K562 (cell line): ENCODE data around the gene MMRN1. TPM values are rescaled to one million over a fixed set of nuclear protein-coding genes. Genes with fewer than 3 reads are reported as not detected.

ENCODE experiments used
- CREM ChIP-seq: IDR thresholded peaks from 2 replicates; pipeline ENCODE4 v1.6.1; 2014; ENCODE audit warnings: antibody characterized with exemption, low read depth
- CTCF ChIP-seq, 3 experiments: IDR thresholded peaks in 2 of 3; conservative IDR thresholded peaks in 1 of 3; 2 replicates each; pipeline ENCODE4 v1.5.1; 2011 to 2012; ENCODE audit warnings: low read length in 3 of 3, mild to moderate bottlenecking in 3 of 3, control low read depth in 2 of 3, improper control_type of control experiment in 1 of 3, inconsistent platforms in 1 of 3, low read depth in 1 of 3, mixed read lengths in 1 of 3, moderate library complexity in 1 of 3; ENCODE audit not compliant: insufficient read depth in 2 of 3
- ETV1 ChIP-seq: fragments of 450-650 bp; conservative IDR thresholded peaks from 2 replicates; pipeline ENCODE4 v1.6.1; 2016; ENCODE audit warnings: missing genetic modification characterization, control low read depth, low read depth, missing compliant biosample characterization
- KLF16 ChIP-seq: IDR thresholded peaks from 2 replicates; pipeline ENCODE4 v1.6.1; 2016; ENCODE audit warnings: antibody characterized with exemption
- ZBTB49 ChIP-seq: sonication (generic); formaldehyde crosslinking; IDR thresholded peaks from 2 replicates; pipeline ENCODE4 v1.8.0; 2022; ENCODE audit warnings: missing genetic modification reagents, mild to moderate bottlenecking, borderline replicate concordance
- ZMIZ1 ChIP-seq, 2 experiments: fragments of 150-350 bp in 1 of 2; IDR thresholded peaks; 2 replicates each; pipeline ENCODE4 v1.6.1; 2012 to 2016; ENCODE audit warnings: low read depth in 2 of 2, low read length in 2 of 2, mild to moderate bottlenecking in 1 of 2, moderate library complexity in 1 of 2
- polyA plus RNA-seq, 8 experiments: library from polyadenylated mRNA; depleted of rRNA in 4 of 8; stranded (reverse) in 5 of 8; unstranded in 3 of 8; fragments of >200 nt; fragmentation: Nextera tagmentation in 2 of 8; fragmentation: Illumina TruSeq in 1 of 8; extraction: Ambion mirVana in 2 of 8; extraction: Trizol in 1 of 8; gene quantifications; 2 replicates each; pipeline versions ENCODE4 v1.2.1 to v1.2.3, GENCODE V29; 2011 to 2014; ENCODE audit warnings: inconsistent platforms in 1 of 8, missing spikeins in 1 of 8
- total RNA-seq, 7 experiments: library from RNA; depleted of rRNA in 6 of 7; stranded (reverse); fragments of >200 nt in 6 of 7; fragmentation: Illumina TruSeq in 2 of 7; extraction: Trizol in 2 of 7; gene quantifications; 2 replicates each; pipeline versions ENCODE4 v1.2.1 to v1.2.3, GENCODE V29; 2011 to 2021; ENCODE audit warnings: low replicate concordance in 1 of 7

The MMRN1 gene
- total and polyA plus RNA-seq, 9 of the 15 experiments (the other 6 are each of a cell fraction or from before 2014, with no cell fraction given): 0.01 to 0.06 (median 0.02) TPM; not detected in 6

GRCh38 chr4:89889289-89889688 lies 5.4 kb upstream of the MMRN1 start (continued):
- TF ChIP-seq ZMIZ1 (IDR thresholded peaks at IDR 0.05; ENCODE audit: low read depth in 2 of 2, low read length in 2 of 2): peak in 1 of 2 experiments; percentile 65; a peak in 1 of 4 replicates
- TF ChIP-seq KLF16: peak; percentile 73
- TF ChIP-seq CREM: peak; percentile 24; the same call in 1 of the 2 replicates
- TF ChIP-seq ETV1 (tag): no peak
- TF ChIP-seq ZBTB49: no peak
- 0 out of 6 replicates have a peak, but pooled peaks of 1 of the 3 experiments have one; percentile 8 for TF ChIP-seq CTCF (IDR thresholded peaks at IDR 0.05 in 2 of 3, conservative IDR thresholded peaks at IDR 0.05 in 1 of 3; ENCODE audit: insufficient read depth in 2 of 3, low read depth in 1 of 3, low read length in 3 of 3)
- TF ChIP-seq, all 486 proteins: peak for 31
